Measurements from ENCODE around the gene KDM4C.
A peak's percentile ranks its signal among the peaks of the same experiment; 100 is the strongest.

Gene KDM4C

DNA sequence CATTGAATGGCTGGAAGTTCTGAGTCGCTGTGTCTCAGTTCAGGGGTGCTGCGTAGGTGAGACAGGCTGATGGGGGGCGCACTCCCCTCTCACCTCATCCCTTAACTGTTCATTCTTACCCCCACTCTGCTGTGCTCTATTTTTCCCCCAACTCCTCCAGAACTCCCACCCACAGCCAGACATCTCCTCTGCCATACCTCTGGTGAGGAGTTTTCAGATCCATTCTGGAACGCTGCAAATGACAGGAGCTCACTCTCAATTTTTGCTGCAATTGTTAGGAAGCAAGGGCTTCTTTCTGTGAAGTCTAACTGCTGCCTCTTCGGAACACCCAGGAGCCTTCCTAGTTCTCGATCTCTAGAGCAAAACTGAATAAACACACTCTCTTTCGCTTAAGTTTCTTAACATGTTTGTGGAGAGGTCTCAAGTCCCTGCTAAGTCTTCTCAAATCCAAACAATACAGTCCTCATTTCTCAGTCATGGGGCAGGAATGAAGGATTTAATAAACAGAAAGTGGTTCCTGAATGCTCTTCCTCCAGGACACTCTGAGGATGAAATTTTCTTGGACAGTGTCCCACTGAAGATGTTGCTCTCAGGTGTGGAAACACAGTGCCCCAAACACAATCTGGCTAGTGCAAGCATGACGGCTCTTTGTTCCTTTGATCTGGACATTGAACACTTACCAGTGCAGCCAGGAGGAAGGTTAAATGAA is 387.7 kb downstream of the KDM4C start:
- Histone ChIP-seq H3K27me3 (replicated peaks) (no peaks in the 10 kb centered on the region), H3K4me3 (ENCODE audit: low read depth, low read length) (no peak overlapping the region), H3K36me3 (replicated peaks) (no peaks in the 10 kb centered on the region), H3K27ac (no peak overlapping the region)
- in situ Hi-C loops (cut with HindIII; ENCODE audit: low pct_ligation_motif_present, low sequenced_read_pairs) = no loop called here
- TF ChIP-seq, protein P1, sequence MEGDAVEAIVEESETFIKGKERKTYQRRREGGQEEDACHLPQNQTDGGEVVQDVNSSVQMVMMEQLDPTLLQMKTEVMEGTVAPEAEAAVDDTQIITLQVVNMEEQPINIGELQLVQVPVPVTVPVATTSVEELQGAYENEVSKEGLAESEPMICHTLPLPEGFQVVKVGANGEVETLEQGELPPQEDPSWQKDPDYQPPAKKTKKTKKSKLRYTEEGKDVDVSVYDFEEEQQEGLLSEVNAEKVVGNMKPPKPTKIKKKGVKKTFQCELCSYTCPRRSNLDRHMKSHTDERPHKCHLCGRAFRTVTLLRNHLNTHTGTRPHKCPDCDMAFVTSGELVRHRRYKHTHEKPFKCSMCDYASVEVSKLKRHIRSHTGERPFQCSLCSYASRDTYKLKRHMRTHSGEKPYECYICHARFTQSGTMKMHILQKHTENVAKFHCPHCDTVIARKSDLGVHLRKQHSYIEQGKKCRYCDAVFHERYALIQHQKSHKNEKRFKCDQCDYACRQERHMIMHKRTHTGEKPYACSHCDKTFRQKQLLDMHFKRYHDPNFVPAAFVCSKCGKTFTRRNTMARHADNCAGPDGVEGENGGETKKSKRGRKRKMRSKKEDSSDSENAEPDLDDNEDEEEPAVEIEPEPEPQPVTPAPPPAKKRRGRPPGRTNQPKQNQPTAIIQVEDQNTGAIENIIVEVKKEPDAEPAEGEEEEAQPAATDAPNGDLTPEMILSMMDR (IDR thresholded peaks at IDR 0.05; ENCODE audit: low read depth, low read length, missing control alignments) = no peak
- no peak for DNase-seq

DNA sequence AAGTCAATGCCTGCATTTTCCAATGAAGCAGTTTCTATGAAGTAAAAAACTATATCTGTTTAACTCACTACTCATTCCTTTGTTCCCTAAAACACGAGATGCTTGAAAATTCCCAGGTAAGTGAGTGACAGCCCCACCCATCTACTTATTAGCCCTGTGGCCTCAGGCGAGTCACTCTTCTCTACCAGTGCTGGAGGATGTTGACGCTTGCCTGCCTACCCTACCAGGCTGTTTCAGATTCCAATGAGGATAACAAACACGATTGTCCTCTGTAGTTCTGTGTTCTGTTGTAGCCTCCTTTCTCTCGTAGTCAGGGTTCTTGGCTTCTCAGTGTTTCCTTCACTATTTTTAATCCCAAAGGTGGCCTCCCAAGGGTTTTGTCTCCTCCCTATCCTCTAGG is 388.8 kb downstream of the KDM4C start:
- Histone ChIP-seq H3K36me3 (replicated peaks) (no peaks in the 10 kb centered on the region), H3K27me3 (replicated peaks) (no peaks in the 10 kb centered on the region), H3K27ac (no peak overlapping the region), H3K4me3 (ENCODE audit: low read depth, low read length) (no peak overlapping the region)
- TF ChIP-seq, protein P1 (IDR thresholded peaks at IDR 0.05; ENCODE audit: low read depth, low read length, missing control alignments) = no peak
- in situ Hi-C loops (cut with HindIII; ENCODE audit: low pct_ligation_motif_present, low sequenced_read_pairs) = no loop called here
- DNase-seq = peak; percentile 7

DNA sequence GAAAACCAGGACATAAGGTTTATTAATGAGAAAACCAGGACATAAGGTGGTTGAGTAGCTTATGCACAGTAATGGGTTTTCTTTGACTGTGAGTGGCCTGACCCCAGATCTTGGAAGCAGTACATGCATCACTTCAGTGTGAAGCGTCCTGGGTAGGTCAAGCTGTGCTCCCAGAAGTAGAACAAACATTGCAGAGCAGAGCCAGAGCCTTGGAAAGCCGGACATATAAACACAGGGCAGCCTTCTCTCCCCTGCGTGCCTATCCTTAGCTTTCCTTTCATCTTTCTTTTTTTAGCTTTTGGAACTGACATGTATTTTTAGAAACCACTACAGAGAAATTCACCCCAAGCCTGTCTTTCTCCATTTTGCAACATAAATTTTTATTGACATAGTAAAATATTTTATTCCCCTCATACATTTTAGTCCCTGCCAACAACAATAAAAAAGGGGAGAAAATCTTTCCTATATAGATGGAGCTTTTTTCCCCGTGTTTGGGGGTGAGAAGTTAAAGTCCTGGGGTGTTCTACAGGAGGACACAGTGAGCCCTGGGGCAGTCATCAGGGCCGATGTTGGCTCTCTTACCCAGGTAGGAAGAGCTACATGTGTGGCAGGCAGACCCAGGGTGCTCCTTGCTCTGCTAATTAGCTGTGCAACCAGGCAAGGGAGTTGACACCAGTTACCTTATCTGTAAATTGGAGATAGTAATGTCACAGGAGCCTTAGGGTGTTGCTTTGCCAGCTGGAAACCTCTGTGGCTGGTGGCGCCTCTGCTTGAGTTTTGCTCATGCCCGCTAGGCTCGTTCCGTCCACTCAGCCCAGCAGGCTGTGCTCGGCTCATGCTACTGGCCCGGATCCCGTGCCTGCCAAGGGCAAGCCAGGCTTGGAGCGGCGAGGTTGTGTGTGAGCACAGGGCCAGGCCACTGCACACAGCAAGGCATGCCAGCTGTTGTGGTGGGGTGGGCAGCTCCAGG is 389.6 kb downstream of the KDM4C start:
- Histone ChIP-seq H3K4me3 (ENCODE audit: low read depth, low read length) (no peak overlapping the region), H3K27me3 (replicated peaks) (no peaks in the 10 kb centered on the region), H3K36me3 (replicated peaks) (no peaks in the 10 kb centered on the region), H3K27ac (no peak overlapping the region)
- no peak for DNase-seq
- TF ChIP-seq, protein P1 (IDR thresholded peaks at IDR 0.05; ENCODE audit: low read depth, low read length, missing control alignments) = no peak
- in situ Hi-C loops (cut with HindIII; ENCODE audit: low pct_ligation_motif_present, low sequenced_read_pairs) = no loop called here

DNA sequence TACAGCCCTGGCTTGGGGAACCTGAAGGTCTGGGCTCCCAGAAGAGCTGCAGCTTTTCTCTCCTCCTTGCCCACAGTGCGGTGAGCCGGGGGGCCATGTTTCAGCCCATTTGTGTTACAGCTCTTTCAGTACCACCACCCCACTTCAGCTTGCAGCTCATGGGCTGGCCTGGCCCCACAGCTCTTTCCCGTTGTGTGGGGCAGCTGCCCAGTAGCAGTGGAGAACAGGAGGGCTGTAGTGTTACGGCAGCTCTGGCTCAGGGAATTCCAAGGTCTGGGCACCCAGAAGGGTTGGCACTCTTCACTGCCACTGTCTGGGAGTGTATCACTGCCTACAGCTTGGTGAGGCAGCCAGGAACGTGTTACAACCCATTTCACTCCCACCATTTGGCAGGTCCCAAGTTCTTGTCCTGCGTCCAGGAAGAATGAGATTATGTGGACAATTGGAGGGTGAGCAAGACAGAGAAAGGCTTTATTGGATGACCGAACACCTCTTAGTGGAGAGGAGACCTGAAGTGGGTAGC is 390.5 kb downstream of the KDM4C start:
- Histone ChIP-seq H3K27me3 (replicated peaks) (no peaks in the 10 kb centered on the region), H3K27ac (no peak overlapping the region), H3K36me3 (replicated peaks) (no peaks in the 10 kb centered on the region), H3K4me3 (ENCODE audit: low read depth, low read length) (no peak overlapping the region)
- no peak for DNase-seq
- in situ Hi-C loops (cut with HindIII; ENCODE audit: low pct_ligation_motif_present, low sequenced_read_pairs) = no loop called here
- TF ChIP-seq, protein P1 (IDR thresholded peaks at IDR 0.05; ENCODE audit: low read depth, low read length, missing control alignments) = no peak

DNA sequence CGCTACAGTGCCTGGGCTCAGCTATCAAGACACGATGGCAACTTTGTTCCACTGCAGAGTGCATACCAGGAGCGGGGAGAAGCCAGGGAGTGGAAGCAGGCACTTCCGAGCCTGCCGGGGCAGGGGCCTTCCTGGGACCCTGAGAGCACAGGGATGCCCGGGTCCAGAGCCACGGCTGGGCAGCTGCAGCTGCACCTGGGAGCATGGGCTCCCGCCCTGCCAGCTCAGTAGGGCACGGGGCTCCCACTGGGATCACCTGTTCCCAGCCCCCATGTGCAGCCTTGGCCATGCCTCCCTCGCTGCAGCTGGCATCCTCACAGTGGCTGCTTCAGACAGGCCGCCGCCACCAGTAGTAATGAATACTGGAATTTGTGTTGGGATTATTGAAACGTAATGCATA is 391.5 kb downstream of the KDM4C start:
- H3K27me3 ChIP-seq (replicated peaks) = no peaks in the 10 kb centered on the region
- H3K36me3 ChIP-seq (replicated peaks) = no peaks in the 10 kb centered on the region
- in situ Hi-C loops (cut with HindIII; ENCODE audit: low pct_ligation_motif_present, low sequenced_read_pairs) = no loop called here
- TF ChIP-seq, protein P1 (IDR thresholded peaks at IDR 0.05; ENCODE audit: low read depth, low read length, missing control alignments) = no peak
- no peak overlapping the region for H3K27ac ChIP-seq
- H3K4me3 ChIP-seq (ENCODE audit: low read depth, low read length) = no peak overlapping the region
- no peak for DNase-seq

Data from brain microvascular endothelial cell (primary cell).